Mesenchymal stem cell (in vitro differentiated cells and primary cell): ENCODE data around the gene PLCB1.
A peak's percentile ranks its signal among the peaks of the same experiment; 100 is the strongest.

ENCODE experiments used
- DNase-seq: peaks from one replicate; pipeline ENCODE4 v3.0.0-alpha.2; 2013
- H2AFZ ChIP-seq: one replicate; pipeline ENCODE4 v1.6.1; 2013; ENCODE audit warnings: low read depth, mild to moderate bottlenecking, control low read depth, inconsistent platforms, low read length, moderate library complexity
- H2AK5ac ChIP-seq: 2 replicates; pipeline ENCODE4 v1.6.1; 2013; ENCODE audit warnings: low read length, moderate library complexity, mild to moderate bottlenecking, inconsistent platforms; ENCODE audit not compliant: severe bottlenecking
- H2BK120ac ChIP-seq: one replicate; pipeline ENCODE4 v1.6.1; 2013; ENCODE audit warnings: low read depth, mild to moderate bottlenecking, inconsistent platforms, low read length, moderate library complexity
- H2BK12ac ChIP-seq, 2 experiments: one replicate each; pipeline ENCODE4 v1.6.1; 2013; ENCODE audit warnings: inconsistent platforms in 2 of 2, low read length in 2 of 2, mild to moderate bottlenecking in 2 of 2, moderate library complexity in 2 of 2, control low read depth in 1 of 2
- H2BK15ac ChIP-seq: one replicate; pipeline ENCODE4 v1.6.1; 2013; ENCODE audit warnings: mild to moderate bottlenecking, low read depth, inconsistent platforms; ENCODE audit not compliant: poor library complexity, severe bottlenecking
- H2BK5ac ChIP-seq: 2 replicates; pipeline ENCODE4 v1.6.1; 2013; ENCODE audit warnings: low read depth, mild to moderate bottlenecking, low read length, control low read depth, inconsistent platforms; ENCODE audit not compliant: poor library complexity, severe bottlenecking
- H3K14ac ChIP-seq, 2 experiments: one replicate each; pipeline ENCODE4 v1.6.1; 2013; ENCODE audit warnings: inconsistent platforms in 2 of 2, low read length in 2 of 2, control low read depth in 1 of 2, mild to moderate bottlenecking in 1 of 2, moderate library complexity in 1 of 2
- H3K18ac ChIP-seq, 2 experiments: one replicate each; pipeline ENCODE4 v1.6.1; 2013; ENCODE audit warnings: inconsistent platforms in 2 of 2, low read length in 2 of 2, control low read depth in 1 of 2, low read depth in 1 of 2, mild to moderate bottlenecking in 1 of 2
- H3K23ac ChIP-seq, 2 experiments: one replicate each; pipeline ENCODE4 v1.6.1; 2013; ENCODE audit warnings: inconsistent platforms in 2 of 2, low read length in 2 of 2, mild to moderate bottlenecking in 2 of 2, moderate library complexity in 2 of 2, control low read depth in 1 of 2
- H3K27ac ChIP-seq: 2 replicates; pipeline ENCODE4 v1.5.1; 2013; ENCODE audit warnings: mild to moderate bottlenecking, moderate library complexity, low read length, control low read depth, inconsistent platforms; ENCODE audit not compliant: poor library complexity, severe bottlenecking
- H3K27me3 ChIP-seq, 2 experiments: 2 replicates each; pipeline versions ENCODE4 v1.6.1 to v1.7.0; 2013; ENCODE audit warnings: low read length in 2 of 2, mild to moderate bottlenecking in 2 of 2, moderate library complexity in 2 of 2, control low read depth in 1 of 2, inconsistent platforms in 1 of 2; ENCODE audit not compliant: control insufficient read depth in 1 of 2, insufficient read depth in 1 of 2
- H3K36me3 ChIP-seq, 2 experiments: 2 replicates each; pipeline versions ENCODE4 v1.6.1 to v1.7.0; 2013; ENCODE audit warnings: low read length in 2 of 2, control low read depth in 1 of 2, inconsistent platforms in 1 of 2, low read depth in 1 of 2, mild to moderate bottlenecking in 1 of 2; ENCODE audit not compliant: insufficient read depth in 2 of 2, control insufficient read depth in 1 of 2
- H3K4ac ChIP-seq, 2 experiments: one replicate each; pipeline ENCODE4 v1.6.1; 2013; ENCODE audit warnings: inconsistent platforms in 2 of 2, low read length in 2 of 2, mild to moderate bottlenecking in 2 of 2, moderate library complexity in 2 of 2, control low read depth in 1 of 2, low read depth in 1 of 2
- H3K4me1 ChIP-seq: 2 replicates; pipeline ENCODE4 v1.6.1; 2013; ENCODE audit warnings: low read depth, low read length, control low read depth; ENCODE audit not compliant: control insufficient read depth, insufficient read depth
- H3K4me2 ChIP-seq: 2 replicates; pipeline ENCODE4 v1.6.1; 2013; ENCODE audit warnings: low read length, mild to moderate bottlenecking, inconsistent platforms; ENCODE audit not compliant: poor library complexity, severe bottlenecking
- H3K4me3 ChIP-seq, 2 experiments: 2 replicates each; pipeline versions ENCODE4 v1.5.1 to v1.7.0; 2013; ENCODE audit warnings: low read length in 2 of 2, mild to moderate bottlenecking in 2 of 2, control low read depth in 1 of 2, low read depth in 1 of 2; ENCODE audit not compliant: insufficient read depth in 1 of 2
- H3K79me1 ChIP-seq: replicated peaks from 2 replicates; pipeline ENCODE4 v1.6.1; 2013; ENCODE audit warnings: mild to moderate bottlenecking, control low read depth, low read length, inconsistent platforms; ENCODE audit not compliant: poor library complexity, severe bottlenecking
- H3K9ac ChIP-seq: 2 replicates; pipeline ENCODE4 v1.7.0; 2013; ENCODE audit warnings: mild to moderate bottlenecking, low read length, moderate library complexity
- H3K9me3 ChIP-seq: 2 replicates; pipeline ENCODE4 v1.7.0; 2013; ENCODE audit warnings: mild to moderate bottlenecking, low read length; ENCODE audit not compliant: control insufficient read depth
- H4K8ac ChIP-seq: one replicate; pipeline ENCODE4 v1.6.1; 2013; ENCODE audit warnings: inconsistent platforms, mild to moderate bottlenecking, low read length, moderate library complexity
- H4K91ac ChIP-seq: one replicate; pipeline ENCODE4 v1.6.1; 2013; ENCODE audit warnings: mild to moderate bottlenecking, low read length, inconsistent platforms
- WGBS: methylation state at CpG from one replicate; pipeline ENCODE4 v1.1.7; 2013; ENCODE audit warnings: mixed read lengths; 5-methylcytosine and 5-hydroxymethylcytosine counted together

PLCB1 gene

DNA sequence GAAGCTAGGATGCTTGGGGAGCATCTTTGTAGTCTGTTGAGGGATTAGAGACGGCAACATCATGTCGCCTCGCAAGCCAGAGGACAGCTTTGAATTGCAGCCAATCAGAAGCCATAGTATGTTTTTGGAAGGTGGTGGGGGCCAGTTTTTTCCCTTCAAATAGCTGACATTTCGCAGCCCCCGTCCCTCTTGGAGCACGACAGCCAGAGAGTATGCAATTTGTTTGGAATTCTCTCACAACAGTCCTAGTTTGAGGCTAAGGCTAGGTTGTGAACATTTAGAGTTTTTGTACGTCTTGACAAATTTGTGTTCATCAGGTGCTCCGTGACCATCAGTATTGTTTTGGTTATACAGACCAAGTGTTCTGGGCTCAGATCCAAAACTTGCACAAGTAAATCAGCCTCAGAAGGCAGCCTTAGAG lies 83.3 kb downstream of the PLCB1 start:
- no peak overlapping the region for H4K8ac ChIP-seq
- H3K4me3 ChIP-seq, result no peak overlapping the region
- H3K4me1 ChIP-seq, result no peaks in the 10 kb centered on the region
- peak overlapping the region in 1 of 2 experiments; percentile 13 for H3K18ac ChIP-seq
- H2BK12ac ChIP-seq, result no peak overlapping the region
- no peak overlapping the region for H2BK15ac ChIP-seq
- DNase-seq, result peak; percentile 67
- no peak overlapping the region for H3K4ac ChIP-seq
- WGBS, result 73% methylated on average over 8 of the region's 8 CpGs
- no peak overlapping the region for H3K27ac ChIP-seq
- H2AFZ ChIP-seq, result no peak overlapping the region
- H4K91ac ChIP-seq, result no peak overlapping the region
- H3K79me1 ChIP-seq, result no peaks in the 10 kb centered on the region
- no peaks in the 10 kb centered on the region for H3K27me3 ChIP-seq
- no peak overlapping the region for H3K23ac ChIP-seq
- no peaks in the 10 kb centered on the region for H3K9me3 ChIP-seq
- H2BK120ac ChIP-seq, result no peak overlapping the region
- no peak overlapping the region for H3K4me2 ChIP-seq
- H3K36me3 ChIP-seq, result no peaks in the 10 kb centered on the region
- no peak overlapping the region for H3K9ac ChIP-seq
- H2BK5ac ChIP-seq, result no peak overlapping the region
- no peak overlapping the region for H3K14ac ChIP-seq
- H2AK5ac ChIP-seq, result no peak overlapping the region

DNA sequence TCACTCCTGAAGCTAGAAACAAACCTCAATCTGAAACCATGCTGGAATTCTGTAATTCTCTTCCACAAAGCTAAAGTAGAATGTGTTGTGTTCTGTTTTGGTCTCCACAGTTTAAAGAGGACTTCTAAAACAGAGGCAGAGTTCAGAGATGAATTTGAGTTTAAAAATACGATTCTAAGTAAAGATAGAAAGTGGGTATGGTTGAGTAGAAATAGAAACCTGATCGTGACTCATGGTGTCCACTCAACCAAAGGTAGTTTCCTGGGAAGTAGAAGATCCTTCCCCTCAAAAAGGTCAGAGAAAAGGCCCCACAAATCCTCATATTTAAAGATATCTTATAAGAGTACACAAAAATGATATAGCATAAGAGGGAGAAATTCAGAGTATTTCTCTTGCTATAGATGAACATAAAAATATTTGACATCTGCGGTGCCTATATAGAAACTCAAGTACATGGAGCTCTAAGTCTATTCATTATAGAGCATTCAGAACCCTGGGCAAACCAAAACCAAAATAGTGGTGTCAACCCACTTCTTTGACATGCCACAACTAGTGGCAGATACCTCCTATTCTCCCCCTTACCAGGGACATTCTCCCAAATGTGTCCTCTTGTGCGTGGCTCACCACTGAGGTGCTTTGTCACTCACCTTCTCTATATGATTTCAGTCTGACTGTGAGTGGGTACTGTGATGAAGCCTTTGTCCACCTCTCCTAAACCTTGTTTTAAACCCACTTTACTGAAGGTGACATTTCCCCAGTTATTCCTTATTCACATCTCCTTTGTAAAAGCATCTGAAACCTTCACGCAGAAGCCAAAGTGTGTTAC lies 84.5 kb downstream of the PLCB1 start:
- Histone ChIP-seq H3K36me3 (no peaks in the 10 kb centered on the region), H3K23ac (no peak overlapping the region), H2BK15ac (no peak overlapping the region), H3K18ac (no peak overlapping the region), H3K27ac (no peak overlapping the region), H3K9ac (no peak overlapping the region), H3K4ac (no peak overlapping the region), H4K91ac (no peak overlapping the region), H3K4me1 (no peaks in the 10 kb centered on the region), H3K9me3 (no peaks in the 10 kb centered on the region), H3K27me3 (no peaks in the 10 kb centered on the region), H2BK5ac (no peak overlapping the region), H2BK120ac (no peak overlapping the region), H3K14ac (no peak overlapping the region), H3K4me3 (no peak overlapping the region), H2BK12ac (no peak overlapping the region), H2AFZ (no peak overlapping the region), H2AK5ac (no peak overlapping the region), H4K8ac (no peak overlapping the region), H3K79me1 (no peaks in the 10 kb centered on the region), H3K4me2 (no peak overlapping the region)
- WGBS, result 97% methylated on average over 4 of the region's 5 CpGs
- no peak for DNase-seq

DNA sequence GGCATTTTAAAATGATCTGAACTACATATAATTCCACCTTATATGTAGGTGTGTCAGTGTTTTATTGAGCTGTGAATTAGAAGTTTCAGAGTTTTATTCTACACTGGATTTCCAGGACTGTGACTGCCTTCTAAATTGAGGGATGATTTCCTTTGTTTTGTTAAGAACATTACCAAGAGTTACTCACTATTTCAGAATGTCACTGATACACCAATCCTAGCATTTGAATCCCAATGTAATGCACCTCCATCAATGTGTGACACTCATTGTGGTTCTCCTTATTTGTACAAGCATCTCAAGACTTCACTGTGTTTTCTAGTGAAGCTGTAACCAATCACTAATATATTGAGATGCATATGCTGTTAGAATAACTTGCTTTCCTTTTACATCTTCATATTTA lies 86.8 kb downstream of the PLCB1 start:
- Histone ChIP-seq H4K8ac (no peak overlapping the region), H3K4me1 (no peaks in the 10 kb centered on the region), H3K79me1 (no peaks in the 10 kb centered on the region), H2AFZ (no peak overlapping the region), H3K23ac (no peak overlapping the region), H3K9me3 (no peaks in the 10 kb centered on the region), H3K9ac (no peak overlapping the region), H2AK5ac (no peak overlapping the region), H3K14ac (no peak overlapping the region), H3K27me3 (no peaks in the 10 kb centered on the region), H3K18ac (no peak overlapping the region), H2BK5ac (no peak overlapping the region), H3K4ac (no peak overlapping the region), H2BK15ac (no peak overlapping the region), H3K4me2 (no peak overlapping the region), H2BK12ac (no peak overlapping the region), H4K91ac (no peak overlapping the region), H3K4me3 (no peak overlapping the region), H3K36me3 (no peaks in the 10 kb centered on the region), H3K27ac (no peak overlapping the region), H2BK120ac (no peak overlapping the region)
- peak; percentile 30 for DNase-seq

DNA sequence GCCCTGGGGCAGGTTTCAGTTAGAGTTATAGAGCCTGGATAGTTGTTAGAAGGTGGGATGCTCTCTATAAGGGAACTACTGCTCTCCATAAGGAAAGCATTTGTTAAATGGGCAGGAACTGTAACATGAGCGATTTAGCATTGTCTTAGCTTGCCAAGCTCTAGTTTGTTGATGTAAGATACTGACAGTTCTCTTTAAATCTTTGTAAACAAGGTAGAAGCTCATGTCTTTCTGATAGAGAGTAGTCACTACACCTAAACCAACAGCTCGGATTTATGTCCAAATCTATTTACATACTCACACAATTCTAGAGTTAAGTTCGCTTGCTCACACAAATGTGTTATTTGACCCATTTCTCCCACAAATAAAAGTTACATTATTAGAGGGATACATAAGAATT lies 87.3 kb downstream of the PLCB1 start:
- Histone ChIP-seq H3K4me3 (no peak overlapping the region), H3K4me1 (no peaks in the 10 kb centered on the region), H4K8ac (no peak overlapping the region), H3K9ac (no peak overlapping the region), H3K27ac (no peak overlapping the region), H3K9me3 (no peaks in the 10 kb centered on the region), H3K23ac (no peak overlapping the region), H3K79me1 (no peaks in the 10 kb centered on the region), H2BK12ac (no peak overlapping the region), H2BK15ac (no peak overlapping the region), H3K18ac (no peak overlapping the region), H3K14ac (no peak overlapping the region), H2AK5ac (no peak overlapping the region), H3K4ac (no peak overlapping the region), H3K27me3 (no peaks in the 10 kb centered on the region), H2AFZ (no peak overlapping the region), H3K4me2 (no peak overlapping the region), H3K36me3 (no peaks in the 10 kb centered on the region), H2BK120ac (no peak overlapping the region), H2BK5ac (no peak overlapping the region), H4K91ac (no peak overlapping the region)
- WGBS, result no CpG with 5 or more reads among the region's 3 CpGs
- no peak for DNase-seq
